Smooth muscle cell (in vitro differentiated cells): ENCODE results near the gene TFB1M. TPM values are rescaled to one million over a fixed set of nuclear protein-coding genes. Genes with fewer than 3 reads are reported as not detected.
A peak's percentile ranks its signal among the peaks of the same experiment; 100 is the strongest.

Experiments
- DNase-seq: peaks from one replicate; lab custom pipeline; 2025; ENCODE audit not compliant: unreplicated experiment; lab: John Stamatoyannopoulos, UW
- H2AFZ ChIP-seq: fragments of 200-600 bp; sonication (generic); 2 replicates; pipeline ENCODE4 v1.6.0; 2016; ENCODE audit warnings: antibody characterized with exemption, low read depth, mild to moderate bottlenecking
- H3F3A ChIP-seq: fragments of 200-600 bp; sonication (generic); 2 replicates; pipeline ENCODE4 v1.6.0; 2017; ENCODE audit warnings: antibody characterized with exemption, low read depth
- H3K27ac ChIP-seq: fragments of 200-600 bp; sonication (generic); 2 replicates; pipeline ENCODE4 v1.5.1; 2016; ENCODE audit warnings: low read depth, mild to moderate bottlenecking
- H3K27me3 ChIP-seq: fragments of 200-600 bp; sonication (generic); 2 replicates; pipeline ENCODE4 v1.6.1; 2016; ENCODE audit warnings: low read depth, mild to moderate bottlenecking
- H3K36me3 ChIP-seq: fragments of 200-600 bp; sonication (generic); 2 replicates; pipeline ENCODE4 v1.5.1; 2016; ENCODE audit warnings: low read depth
- H3K4me1 ChIP-seq: fragments of 200-600 bp; sonication (generic); 2 replicates; pipeline ENCODE4 v1.5.1; 2016; ENCODE audit warnings: low read depth
- H3K4me2 ChIP-seq: fragments of 200-600 bp; sonication (generic); 2 replicates; pipeline ENCODE4 v1.6.0; 2016; ENCODE audit warnings: mild to moderate bottlenecking
- H3K4me3 ChIP-seq: fragments of 200-600 bp; sonication (generic); 2 replicates; pipeline ENCODE4 v1.5.1; 2016; ENCODE audit warnings: mild to moderate bottlenecking
- H3K79me2 ChIP-seq: fragments of 200-600 bp; sonication (generic); 2 replicates; pipeline ENCODE4 v1.6.0; 2016; ENCODE audit warnings: low read depth, mild to moderate bottlenecking
- H3K9ac ChIP-seq: fragments of 200-600 bp; sonication (generic); 2 replicates; pipeline ENCODE4 v1.6.0; 2016; ENCODE audit warnings: low read depth
- H3K9me3 ChIP-seq: fragments of 200-600 bp; sonication (generic); replicated peaks from 2 replicates; pipeline ENCODE4 v1.5.1; 2016; ENCODE audit warnings: low read depth
- H4K20me1 ChIP-seq: fragments of 200-600 bp; sonication (generic); 2 replicates; pipeline ENCODE4 v1.6.0; 2016; ENCODE audit warnings: low read depth
- CTCF ChIP-seq: fragments of 200-600 bp; sonication (generic); IDR thresholded peaks from 2 replicates; pipeline ENCODE4 v1.5.1; 2017; ENCODE audit warnings: borderline replicate concordance, mild to moderate bottlenecking, antibody characterized with exemption; ENCODE audit not compliant: insufficient read depth, poor library complexity, severe bottlenecking
- WGBS: methylation state at CpG from one replicate; pipeline ENCODE4 v1.1.7; 2016; ENCODE audit warnings: low lambda C conversion rate; 5-methylcytosine and 5-hydroxymethylcytosine counted together
- polyA plus RNA-seq: library from polyadenylated mRNA; unstranded; fragments of >200 nt; fragmentation: Nextera tagmentation; extraction: Ambion mirVana; gene quantifications from 2 replicates; pipeline ENCODE4 v1.2.1, GENCODE V29; 2016
- total RNA-seq: library from RNA; depleted of rRNA; stranded (reverse); fragments of >200 nt; gene quantifications from 2 replicates; pipeline ENCODE4 v1.2.3, GENCODE V29; 2014

The TFB1M gene
- total and polyA plus RNA-seq, 2 experiments from 2014 or later = 12.1 to 16.9 TPM

GRCh38 chr6:155328074-155328538 is 13.8 kb upstream of the TFB1M start:
- Histone ChIP-seq H3K27ac (peak overlapping the region; percentile 18), H3K4me3 (no peak overlapping the region), H3K4me1 (peaks cover 4% of the 10 kb centered on the region), H3F3A (no peaks in the 10 kb centered on the region), H3K9me3 (no peaks in the 10 kb centered on the region), H3K4me2 (peak overlapping the region; percentile 3), H3K9ac (no peak overlapping the region), H4K20me1 (no peaks in the 10 kb centered on the region), H3K27me3 (no peaks in the 10 kb centered on the region), H3K36me3 (no peaks in the 10 kb centered on the region), H2AFZ (peak overlapping the region; percentile 56), H3K79me2 (no peaks in the 10 kb centered on the region)
- no peak for TF ChIP-seq CTCF
- 86% methylated on average over 6 of the region's 6 CpGs for WGBS
- DNase-seq = no peak

- peaks cover 4% of the 10 kb centered on the region for H3K4me1 ChIP-seq
- H3K4me3 ChIP-seq = no peak overlapping the region
- H3K4me2 ChIP-seq = peak overlapping the region; percentile 3
- DNase-seq = peak; percentile 2
- peak overlapping the region; percentile 18 for H3K27ac ChIP-seq
- H3K27me3 ChIP-seq = no peaks in the 10 kb centered on the region
- no peaks in the 10 kb centered on the region for H4K20me1 ChIP-seq
- 5% methylated on average over 1 of the region's 1 CpG for WGBS
- no peaks in the 10 kb centered on the region for H3K9me3 ChIP-seq
- H2AFZ ChIP-seq = peak overlapping the region; percentile 56
- no peaks in the 10 kb centered on the region for H3F3A ChIP-seq
- no peaks in the 10 kb centered on the region for H3K36me3 ChIP-seq
- peak; percentile 87 for TF ChIP-seq CTCF
- H3K79me2 ChIP-seq = no peaks in the 10 kb centered on the region
- H3K9ac ChIP-seq = no peak overlapping the region
Measured at GRCh38 chr6:155327326-155328073, 13.2 kb upstream of the TFB1M start.

GRCh38 chr6:155325700-155326516 is 11.6 kb upstream of the TFB1M start:
- no peaks in the 10 kb centered on the region for H3K27me3 ChIP-seq
- H3K4me1 ChIP-seq = peaks cover 4% of the 10 kb centered on the region
- H3K4me2 ChIP-seq = no peak overlapping the region
- DNase-seq = no peak
- peak overlapping the region; percentile 79 for H2AFZ ChIP-seq
- H3F3A ChIP-seq = no peaks in the 10 kb centered on the region
- H3K9me3 ChIP-seq = no peaks in the 10 kb centered on the region
- no peak overlapping the region for H3K27ac ChIP-seq
- H3K36me3 ChIP-seq = no peaks in the 10 kb centered on the region
- TF ChIP-seq CTCF = no peak
- WGBS = 68% methylated on average over 6 of the region's 6 CpGs
- no peaks in the 10 kb centered on the region for H4K20me1 ChIP-seq
- no peak overlapping the region for H3K4me3 ChIP-seq
- no peaks in the 10 kb centered on the region for H3K79me2 ChIP-seq
- no peak overlapping the region for H3K9ac ChIP-seq
